Breast epithelium (tissue), 3 donors: Measurements from ENCODE around the gene MMS22L.

Experiments used
- POLR2A ChIP-seq: fragments of 450-650 bp; IDR thresholded peaks from one replicate; pipeline ENCODE4 v1.6.1; 2016; ENCODE audit warnings: antibody characterized with exemption, mild to moderate bottlenecking, moderate library complexity
- POLR2AphosphoS5 ChIP-seq, 3 donors: sonication (generic); formaldehyde crosslinking; IDR thresholded peaks; one replicate each; pipeline ENCODE4 v1.6.1; 2017; ENCODE audit warnings: antibody characterized with exemption in 3 of 3
- TF ChIP-seq, protein P1 (sequence below), 3 donors: fragments of 450-650 bp; IDR thresholded peaks; one replicate each; pipeline ENCODE4 v1.5.1; 2016 to 2017; ENCODE audit warnings: antibody characterized with exemption in 3 of 3, mild to moderate bottlenecking in 3 of 3, moderate library complexity in 3 of 3

DNA sequence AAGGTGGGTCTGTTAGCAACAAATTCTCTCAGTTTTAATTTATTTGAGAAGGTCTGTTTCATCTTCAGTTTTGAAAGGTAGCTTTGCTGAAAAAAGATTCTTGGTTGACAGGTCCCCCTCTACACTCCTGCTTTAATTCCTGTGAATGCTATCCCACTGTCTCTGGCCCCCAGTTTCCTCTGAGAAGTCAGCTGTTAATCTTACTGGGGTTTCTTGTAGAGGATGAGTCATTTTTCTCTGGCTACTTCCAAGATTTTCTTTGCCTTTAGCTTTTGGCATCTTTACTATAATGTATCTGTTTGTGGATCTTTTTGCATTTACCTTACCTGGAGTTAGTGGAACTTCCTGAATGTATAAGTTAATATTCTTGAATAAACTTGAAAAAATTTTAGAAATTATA is 122.7 kb downstream of the MMS22L start:
- TF ChIP-seq, protein P1, sequence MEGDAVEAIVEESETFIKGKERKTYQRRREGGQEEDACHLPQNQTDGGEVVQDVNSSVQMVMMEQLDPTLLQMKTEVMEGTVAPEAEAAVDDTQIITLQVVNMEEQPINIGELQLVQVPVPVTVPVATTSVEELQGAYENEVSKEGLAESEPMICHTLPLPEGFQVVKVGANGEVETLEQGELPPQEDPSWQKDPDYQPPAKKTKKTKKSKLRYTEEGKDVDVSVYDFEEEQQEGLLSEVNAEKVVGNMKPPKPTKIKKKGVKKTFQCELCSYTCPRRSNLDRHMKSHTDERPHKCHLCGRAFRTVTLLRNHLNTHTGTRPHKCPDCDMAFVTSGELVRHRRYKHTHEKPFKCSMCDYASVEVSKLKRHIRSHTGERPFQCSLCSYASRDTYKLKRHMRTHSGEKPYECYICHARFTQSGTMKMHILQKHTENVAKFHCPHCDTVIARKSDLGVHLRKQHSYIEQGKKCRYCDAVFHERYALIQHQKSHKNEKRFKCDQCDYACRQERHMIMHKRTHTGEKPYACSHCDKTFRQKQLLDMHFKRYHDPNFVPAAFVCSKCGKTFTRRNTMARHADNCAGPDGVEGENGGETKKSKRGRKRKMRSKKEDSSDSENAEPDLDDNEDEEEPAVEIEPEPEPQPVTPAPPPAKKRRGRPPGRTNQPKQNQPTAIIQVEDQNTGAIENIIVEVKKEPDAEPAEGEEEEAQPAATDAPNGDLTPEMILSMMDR (IDR thresholded peaks at IDR 0.05): no peak
- TF ChIP-seq POLR2A (no peak), POLR2AphosphoS5 (IDR thresholded peaks at IDR 0.05) (no peak)
